GM21825 (cell line): ENCODE data around the gene HMBS.

Experiments used
- ATAC-seq: cut with Tn5 transposase; IDR thresholded peaks from one replicate; pipeline ENCODE4 v1.9.1; 2021; ENCODE audit warnings: mild to moderate bottlenecking, moderate library complexity; ENCODE audit not compliant: unreplicated experiment

The HMBS gene

GRCh38 chr11:119067371-119068222 lies 17.1 kb upstream of the HMBS start, which contains the start of gene VPS11:
TSS of gene VPS11 (plus strand) at chr11:119067818. CDS start at chr11:119067824, 6 bp downstream.
- ATAC-seq = peak; percentile 87

GRCh38 chr11:119077839-119078238 lies 6.8 kb upstream of the HMBS start:
- ATAC-seq = no peak

- ATAC-seq = no peak
Observed at GRCh38 chr11:119078675-119079420, 5.8 kb upstream of the HMBS start.

- no peak for ATAC-seq
Observed at GRCh38 chr11:119081682-119082260, 2.9 kb upstream of the HMBS start.

- peak; percentile 15 for ATAC-seq
Observed at GRCh38 chr11:119085437-119085847, 761 bp downstream of the HMBS start.

- ATAC-seq = no peak
Observed at GRCh38 chr11:119087123-119087522, 2.4 kb downstream of the HMBS start.

- no peak for ATAC-seq
Observed at GRCh38 chr11:119087747-119088241, 3.1 kb downstream of the HMBS start.

- no peak for ATAC-seq
Observed at GRCh38 chr11:119088406-119088805, 3.7 kb downstream of the HMBS start.

GRCh38 chr11:119089319-119089718 lies 4.6 kb downstream of the HMBS start:
- no peak for ATAC-seq

GRCh38 chr11:119091178-119091577 lies 6.5 kb downstream of the HMBS start:
- no peak for ATAC-seq

GRCh38 chr11:119091966-119092879 lies 7.5 kb downstream of the HMBS start:
- ATAC-seq = no peak

- no peak for ATAC-seq
Observed at GRCh38 chr11:119092880-119093842, 8.5 kb downstream of the HMBS start.

- peak; percentile 7 for ATAC-seq
Observed at GRCh38 chr11:119093942-119094815, 9.5 kb downstream of the HMBS start.

- peak; percentile 35 for ATAC-seq
Observed at GRCh38 chr11:119094816-119095065, 10.1 kb downstream of the HMBS start.

- ATAC-seq = peak; percentile 77
Observed at GRCh38 chr11:119095066-119095880, 10.6 kb downstream of the HMBS start.

- no peak for ATAC-seq
Observed at GRCh38 chr11:119099711-119100110, 15.0 kb downstream of the HMBS start.

- ATAC-seq = no peak
Observed at GRCh38 chr11:119100246-119100970, 15.7 kb downstream of the HMBS start.
